Stimulated activated CD4-positive, alpha-beta T cell treated with anti-CD3 and anti-CD28 coated beads, Interleukin-2, amount 100 ng/mL, for 24 hours (primary cell): ENCODE results near the gene UPP2.

ENCODE experiments used
- DNase-seq, 2 donors: peaks; one replicate each; pipeline ENCODE4 v3.0.0-alpha.2; 2020

UPP2 gene

GRCh38 chr2:158142568-158143332 lies 41.1 kb downstream of the UPP2 start:
- DNase-seq: no peak

- DNase-seq: no peak
Measured at GRCh38 chr2:158143703-158144360, 42.2 kb downstream of the UPP2 start.

DNA sequence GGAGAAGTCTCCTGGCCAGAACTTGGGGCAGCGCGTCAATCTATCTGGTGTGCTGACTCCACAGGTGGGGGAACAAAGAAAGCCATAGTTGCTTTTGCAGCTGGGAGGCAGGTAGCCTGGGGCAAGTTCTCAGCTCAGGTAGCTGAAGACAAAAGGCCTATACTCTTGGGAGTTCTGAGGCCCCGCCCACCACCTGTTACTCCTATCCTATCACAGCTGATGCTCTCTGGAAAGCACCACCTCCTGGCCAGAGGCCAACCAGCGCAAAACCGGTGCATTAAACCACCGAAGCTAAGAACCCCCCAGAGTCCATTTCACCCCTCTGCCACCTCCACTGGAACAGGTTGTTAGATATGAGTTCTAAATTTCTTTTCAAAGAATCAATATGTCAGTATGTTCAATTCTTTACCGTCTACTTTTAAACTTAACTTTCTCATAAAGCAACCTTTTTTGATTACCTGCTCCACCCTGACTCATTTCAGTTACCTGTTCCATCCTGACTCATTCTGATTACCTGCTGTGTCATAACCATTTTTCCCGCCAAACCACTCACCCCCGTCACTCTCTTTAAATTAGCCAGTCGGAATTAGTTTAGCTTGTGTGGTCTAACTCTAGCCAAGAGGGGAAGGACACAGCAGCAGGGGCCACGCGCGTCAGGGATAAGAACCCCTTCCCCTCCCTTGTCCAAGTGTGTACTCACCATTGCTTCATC lies 43.4 kb downstream of the UPP2 start:
- DNase-seq: no peak

- no peak for DNase-seq
Measured at GRCh38 chr2:158153270-158154015, 51.8 kb downstream of the UPP2 start.

DNA sequence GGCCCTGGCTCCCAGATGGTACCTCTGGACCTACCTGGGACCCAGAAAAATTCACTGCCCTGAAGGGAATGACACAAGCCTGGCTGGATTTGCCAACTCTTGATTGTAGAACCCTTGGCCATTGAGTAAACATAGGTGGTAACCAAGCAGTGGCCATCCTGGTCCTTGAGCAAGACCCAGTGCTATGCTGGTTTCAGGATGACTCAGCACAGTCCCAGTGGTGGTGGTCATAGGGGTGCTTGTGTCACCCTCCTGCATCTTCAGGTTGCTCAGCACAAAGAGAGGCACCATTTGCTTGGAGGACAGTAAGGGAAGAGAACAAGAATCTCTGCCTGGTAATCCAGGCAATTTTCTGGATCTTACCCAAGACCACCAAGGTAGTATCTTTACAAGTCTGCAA lies 52.9 kb downstream of the UPP2 start:
- no peak for DNase-seq

DNA sequence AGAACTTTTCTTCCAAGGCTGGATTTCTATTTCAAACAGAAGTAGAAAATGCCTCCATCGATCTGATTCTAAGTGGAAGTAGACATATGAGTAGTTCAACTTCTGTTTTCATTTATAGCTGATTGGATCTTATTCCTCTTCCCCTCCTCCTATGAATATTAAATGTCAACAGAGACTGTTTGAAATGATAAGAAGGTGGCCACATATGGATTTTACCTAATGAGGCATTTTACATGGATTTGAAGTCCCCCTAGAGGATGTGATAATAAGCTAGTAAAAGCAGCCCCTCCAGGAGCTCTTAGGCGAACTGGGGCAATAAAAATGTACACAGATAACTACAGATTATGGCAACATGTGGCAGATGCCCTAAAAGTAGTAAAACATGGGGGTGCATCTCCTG lies 71.0 kb downstream of the UPP2 start:
- DNase-seq: no peak

GRCh38 chr2:158174495-158174894 lies 72.8 kb downstream of the UPP2 start:
- no peak for DNase-seq

DNA sequence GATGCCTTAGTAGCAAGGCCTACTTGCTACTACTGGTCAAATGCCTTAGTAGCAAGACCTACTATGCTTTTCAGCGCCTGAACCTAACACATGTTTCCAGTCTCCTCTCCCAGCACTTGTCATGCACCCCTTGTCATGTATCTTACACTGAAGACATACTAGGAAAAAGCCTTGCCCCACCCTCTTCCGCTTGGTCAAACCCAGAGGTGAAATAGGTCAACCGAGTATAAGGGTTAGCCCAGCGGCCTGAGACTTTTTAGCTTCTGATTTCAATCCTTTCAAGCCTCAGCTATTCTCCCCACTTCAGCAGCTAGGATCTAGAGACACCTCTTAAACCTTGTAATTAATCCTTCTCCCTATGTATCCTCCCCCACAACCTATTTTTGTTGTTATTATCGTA lies 73.3 kb downstream of the UPP2 start:
- DNase-seq: no peak

GRCh38 chr2:158178646-158179045 lies 77.0 kb downstream of the UPP2 start:
- no peak for DNase-seq

GRCh38 chr2:158179660-158180059 lies 78.0 kb downstream of the UPP2 start:
- DNase-seq: no peak

DNA sequence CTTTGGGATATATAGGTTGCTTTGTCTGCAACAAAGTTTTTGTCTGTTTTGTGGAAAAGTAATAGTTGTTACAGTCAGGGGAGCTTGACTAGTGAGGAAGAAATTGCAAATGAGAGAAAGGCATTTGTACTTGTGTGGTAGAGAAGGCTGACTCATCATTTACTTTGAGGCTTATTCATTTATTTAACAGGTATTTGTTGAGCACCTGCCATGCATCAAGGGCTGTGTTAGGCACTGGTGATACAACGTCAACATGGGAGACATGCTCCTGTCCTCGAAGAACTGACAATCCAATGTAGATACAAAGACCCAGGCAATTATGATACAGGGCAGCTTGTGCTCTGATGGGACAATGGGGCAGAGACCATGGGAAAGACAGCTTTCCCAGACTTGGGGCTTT lies 79.5 kb downstream of the UPP2 start:
- no peak for DNase-seq

DNA sequence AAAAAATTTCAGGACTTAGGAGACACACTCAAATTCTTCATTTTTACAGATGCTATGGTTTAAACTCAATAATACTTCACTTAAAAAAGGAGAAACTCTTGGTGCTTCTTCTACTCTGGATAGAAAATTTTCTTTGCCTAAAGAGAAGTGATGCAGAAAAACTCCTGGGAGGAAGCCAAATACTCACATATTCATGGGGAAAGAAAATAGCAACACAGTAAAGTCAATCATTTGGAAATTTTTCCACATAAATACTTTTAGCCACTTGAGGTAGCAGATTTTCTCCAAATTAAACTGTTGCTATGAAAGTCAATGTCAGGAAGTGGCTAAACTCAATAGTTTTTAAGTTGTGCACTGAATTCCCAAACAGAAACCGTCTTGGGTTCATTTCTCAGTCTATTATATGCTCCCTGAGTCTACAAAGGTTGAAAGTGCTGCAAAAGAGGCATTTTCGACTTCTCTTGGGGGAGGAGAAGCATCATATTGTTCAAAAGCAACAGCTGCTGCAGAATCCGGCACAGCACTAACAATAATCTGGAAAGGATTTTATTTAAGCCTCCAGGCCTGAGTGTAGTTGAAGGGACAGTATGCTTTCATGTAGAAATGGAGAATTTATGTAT lies 81.1 kb downstream of the UPP2 start:
- DNase-seq: no peak

DNA sequence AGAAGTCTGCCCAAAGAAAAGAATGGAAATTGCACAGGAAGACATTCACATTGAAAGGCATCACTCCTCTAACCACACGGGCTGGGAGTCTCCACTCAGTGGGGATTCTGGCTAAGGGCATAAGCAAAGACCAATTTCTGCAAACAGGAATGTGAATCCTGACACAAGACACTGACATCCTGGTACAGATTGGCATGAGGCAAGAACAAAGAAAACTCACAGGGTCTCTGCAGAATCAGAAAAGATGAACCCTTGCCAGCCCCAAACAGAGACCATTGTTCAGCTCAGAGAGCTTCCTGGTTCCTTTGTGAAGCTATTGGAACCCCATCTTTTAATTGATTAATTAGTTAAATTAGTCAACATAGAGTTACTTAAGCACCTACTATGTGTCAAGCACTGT lies 82.3 kb downstream of the UPP2 start:
- DNase-seq: no peak

DNA sequence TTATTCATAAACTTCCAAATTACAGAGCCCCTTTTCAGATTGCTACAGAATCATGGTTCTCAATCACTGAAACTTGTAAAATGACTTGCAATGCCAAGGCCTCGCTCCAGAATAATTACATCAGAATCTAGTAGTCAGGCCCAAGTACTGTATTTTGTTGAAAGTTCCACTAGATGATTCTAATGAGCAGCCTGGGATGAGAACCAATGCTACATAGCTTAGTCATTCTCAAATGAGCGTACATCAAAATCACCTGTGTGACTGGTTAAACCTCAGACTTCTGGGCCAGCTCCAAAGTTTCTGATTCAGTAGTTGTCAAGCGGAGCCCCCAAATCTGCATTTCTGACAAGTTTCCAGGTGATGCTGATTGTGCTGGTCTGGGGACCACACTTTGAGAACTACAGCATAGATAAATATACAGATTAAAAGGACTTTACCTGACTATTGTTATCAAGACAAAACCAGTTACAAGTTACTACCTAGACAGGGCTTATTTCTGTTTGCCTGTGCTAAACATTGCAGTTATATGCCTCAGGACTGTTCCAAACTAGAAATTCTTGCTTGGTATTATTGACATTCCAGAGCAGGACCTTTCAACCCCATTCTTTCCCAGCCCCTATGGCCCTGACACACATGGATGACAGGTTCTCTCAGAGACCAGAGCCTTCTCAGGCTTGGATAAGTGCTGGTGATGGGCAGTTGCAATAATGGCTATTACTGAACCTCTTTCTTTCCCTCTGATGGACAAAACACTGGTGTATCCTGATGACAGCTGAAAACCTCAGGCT lies 83.1 kb downstream of the UPP2 start:
- no peak for DNase-seq
